Activated naive CD8-positive, alpha-beta T cell treated with anti-CD3 and anti-CD28 coated beads, Interleukin-2, amount 10 ng/mL, durations not matched to agents 7 days and 5 days (primary cell): ENCODE results near the gene SEMA3F. TPM values are rescaled to one million over a fixed set of nuclear protein-coding genes. Genes with fewer than 3 reads are reported as not detected.
"Not testable (repeated sequence)": the region's sequence is repeated elsewhere in the genome, so short reads cannot be mapped to it uniquely, and the experiment has no call there.

Experiments
- ATAC-seq: fragments of 150-1000 bp; cut with Tn5 transposase; one replicate; pipeline ENCODE4 v1.10.0; 2021; ENCODE audit warnings: low read depth, moderate library complexity
- POLR2A ChIA-PET: fragments of 350-600 bp; sonication (Branson Sonifier 250); formaldehyde crosslinking; loops from one replicate; lab custom pipeline; 2021; ENCODE audit warnings: antibody characterized with exemption; lab: Charles Lee
- DNase-seq: peaks from one replicate; pipeline ENCODE4 v3.0.0; 2021
- H3K27ac Mint-ChIP-seq: one replicate; pipeline ENCODE4 v1.8.0; 2022; ENCODE audit warnings: mild to moderate bottlenecking, mixed read lengths
- H3K27me3 Mint-ChIP-seq: one replicate; pipeline ENCODE4 v1.8.0; 2022; ENCODE audit warnings: mild to moderate bottlenecking, moderate library complexity, mixed read lengths
- H3K36me3 Mint-ChIP-seq: one replicate; pipeline ENCODE4 v1.8.0; 2021; ENCODE audit warnings: mild to moderate bottlenecking, mixed read lengths
- H3K4me1 Mint-ChIP-seq: one replicate; pipeline ENCODE4 v1.8.0; 2021; ENCODE audit warnings: mixed read lengths
- H3K4me3 Mint-ChIP-seq: one replicate; pipeline ENCODE4 v1.8.0; 2022; ENCODE audit warnings: mild to moderate bottlenecking, moderate library complexity, mixed read lengths
- H3K9me3 Mint-ChIP-seq: one replicate; pipeline ENCODE4 v1.8.0; 2021; ENCODE audit warnings: mixed read lengths
- total RNA-seq, 2 experiments: library from RNA; stranded (reverse); gene quantifications; one replicate each; pipeline ENCODE4 v1.2.3, GENCODE V29; 2021

Gene SEMA3F
- total RNA-seq, 2 experiments from 2014 or later = 0.09 TPM; not detected in 1

GRCh38 chr3:50226888-50227389 lies 71.8 kb downstream of the SEMA3F start:
- H3K4me1 Mint-ChIP-seq = peaks cover 17% of the 10 kb centered on the region
- H3K4me3 Mint-ChIP-seq = peak overlapping the region; percentile 97
- no peaks in the 10 kb centered on the region for H3K36me3 Mint-ChIP-seq
- DNase-seq (no peak), ATAC-seq (peak; percentile 15)
- H3K9me3 Mint-ChIP-seq = no peaks in the 10 kb centered on the region
- POLR2A ChIA-PET = interaction anchor here (0.5 to 5.9 kb wide), 15 partner anchors 9 to 348 kb away, joined by 3 to 47 read pairs (median 7); partner anchors contain the start of genes GNAI2, HEMK1, HYAL3 and IFRD2
- H3K27ac Mint-ChIP-seq = peak overlapping the region; percentile 93
- H3K27me3 Mint-ChIP-seq = peaks cover 11% of the 10 kb centered on the region

GRCh38 chr3:50227390-50228183 lies 72.5 kb downstream of the SEMA3F start:
- H3K27ac Mint-ChIP-seq = peak overlapping the region; percentile 94
- peaks cover 11% of the 10 kb centered on the region for H3K27me3 Mint-ChIP-seq
- DNase-seq = peak; percentile 97
- H3K9me3 Mint-ChIP-seq = no peaks in the 10 kb centered on the region
- no peaks in the 10 kb centered on the region for H3K36me3 Mint-ChIP-seq
- H3K4me3 Mint-ChIP-seq = peak overlapping the region; percentile 97
- POLR2A ChIA-PET = interaction anchor here (0.5 to 5.9 kb wide), 14 partner anchors 9 to 342 kb away, joined by 3 to 47 read pairs (median 8); partner anchors contain the start of genes GNAI2, HEMK1, HYAL3 and IFRD2
- ATAC-seq = peak; percentile 90
- H3K4me1 Mint-ChIP-seq = peaks cover 17% of the 10 kb centered on the region

DNA sequence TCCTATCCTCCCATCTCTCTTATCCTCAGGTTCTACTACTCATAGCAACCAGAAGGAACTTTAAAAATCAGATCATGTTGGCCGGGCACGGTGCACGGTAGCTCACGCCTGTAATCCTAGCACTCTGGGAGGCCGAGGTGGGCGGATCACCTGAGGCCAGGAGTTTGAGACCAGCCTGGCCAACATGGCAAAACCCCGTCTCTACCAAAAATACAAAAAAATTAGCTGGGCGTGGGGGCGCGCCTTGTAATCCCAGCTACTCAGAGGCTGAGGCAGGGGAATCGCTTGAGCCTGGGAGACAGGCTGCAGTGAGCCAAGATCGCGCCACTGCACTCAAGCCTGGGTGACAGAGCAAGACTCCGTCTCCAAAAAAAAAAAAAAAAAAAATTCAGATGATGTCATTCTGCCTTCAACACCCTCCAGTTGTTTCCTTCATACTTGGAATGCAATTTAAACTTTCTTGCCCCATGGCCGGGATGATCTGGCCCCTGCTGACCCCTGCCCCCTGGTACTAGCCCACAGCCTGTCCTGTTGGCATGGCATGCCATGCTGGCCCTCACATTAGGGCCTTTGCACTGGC lies 73.2 kb downstream of the SEMA3F start:
- not testable (repeated sequence) for DNase-seq, H3K36me3 Mint-ChIP-seq, H3K9me3 Mint-ChIP-seq, ATAC-seq
- POLR2A ChIA-PET = interaction anchor here (1.0 to 5.9 kb wide), 12 partner anchors 8 to 109 kb away, joined by 3 to 47 read pairs (median 8); partner anchors contain the start of genes GNAI2, HYAL3, IFRD2 and NAA80
- H3K27me3 Mint-ChIP-seq = peaks cover 10% of the 10 kb centered on the region
- peak overlapping the region; percentile 97 for H3K4me3 Mint-ChIP-seq
- peaks cover 17% of the 10 kb centered on the region for H3K4me1 Mint-ChIP-seq
- H3K27ac Mint-ChIP-seq = peak overlapping the region; percentile 94

DNA sequence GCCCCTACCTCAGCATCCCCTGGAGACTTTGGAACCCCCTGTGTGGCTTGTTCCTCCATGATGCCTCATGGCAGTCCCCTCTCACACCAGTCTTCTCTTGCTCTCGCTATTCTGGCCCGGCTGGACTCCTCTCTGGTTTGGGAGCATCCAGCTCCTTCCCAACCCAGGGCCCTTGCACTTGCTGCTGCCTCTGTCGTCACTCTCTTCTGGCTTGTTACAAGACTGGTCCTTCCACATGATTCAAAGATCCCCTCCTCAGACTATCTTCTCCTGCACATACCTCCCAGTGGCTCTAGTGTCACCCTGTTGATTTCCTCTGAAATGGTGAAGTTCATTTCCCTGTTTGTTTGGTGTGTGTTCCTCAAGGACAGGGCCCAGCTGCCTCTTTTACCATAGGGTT lies 74.4 kb downstream of the SEMA3F start:
- DNase-seq (no peak), ATAC-seq (no peak)
- peaks cover 21% of the 10 kb centered on the region for H3K4me1 Mint-ChIP-seq
- H3K27me3 Mint-ChIP-seq = peaks cover 5% of the 10 kb centered on the region
- no peaks in the 10 kb centered on the region for H3K36me3 Mint-ChIP-seq
- POLR2A ChIA-PET = interaction anchor here (1.4 to 5.9 kb wide), 3 partner anchors 13 to 63 kb away, joined by 3 to 47 read pairs (median 8); partner anchors contain the start of gene IFRD2
- no peaks in the 10 kb centered on the region for H3K9me3 Mint-ChIP-seq
- peak overlapping the region; percentile 56 for H3K27ac Mint-ChIP-seq
- no peak overlapping the region for H3K4me3 Mint-ChIP-seq

GRCh38 chr3:50230104-50230793 lies 75.1 kb downstream of the SEMA3F start:
- Mint-ChIP-seq H3K9me3 (no peaks in the 10 kb centered on the region), H3K36me3 (no peaks in the 10 kb centered on the region), H3K27me3 (no peaks in the 10 kb centered on the region), H3K4me1 (peaks cover 23% of the 10 kb centered on the region), H3K27ac (peak overlapping the region; percentile 20), H3K4me3 (no peak overlapping the region)
- DNase-seq = no peak
- POLR2A ChIA-PET = interaction anchor here (0.6 to 5.9 kb wide), 3 partner anchors 12 to 103 kb away, joined by 3 to 47 read pairs (median 3); no protein-coding TSS in a partner anchor
- no peak for ATAC-seq

- POLR2A ChIA-PET = interaction anchor here (1.0 to 5.9 kb wide), 2 partner anchors 11 to 15 kb away, joined by 3 to 47 read pairs; no protein-coding TSS in a partner anchor
- peak overlapping the region; percentile 20 for H3K27ac Mint-ChIP-seq
- no peaks in the 10 kb centered on the region for H3K36me3 Mint-ChIP-seq
- peaks cover 26% of the 10 kb centered on the region for H3K4me1 Mint-ChIP-seq
- ATAC-seq = no peak
- no peaks in the 10 kb centered on the region for H3K9me3 Mint-ChIP-seq
- no peak for DNase-seq
- no peaks in the 10 kb centered on the region for H3K27me3 Mint-ChIP-seq
- no peak overlapping the region for H3K4me3 Mint-ChIP-seq
Observed at GRCh38 chr3:50230794-50231125, 75.6 kb downstream of the SEMA3F start.

DNA sequence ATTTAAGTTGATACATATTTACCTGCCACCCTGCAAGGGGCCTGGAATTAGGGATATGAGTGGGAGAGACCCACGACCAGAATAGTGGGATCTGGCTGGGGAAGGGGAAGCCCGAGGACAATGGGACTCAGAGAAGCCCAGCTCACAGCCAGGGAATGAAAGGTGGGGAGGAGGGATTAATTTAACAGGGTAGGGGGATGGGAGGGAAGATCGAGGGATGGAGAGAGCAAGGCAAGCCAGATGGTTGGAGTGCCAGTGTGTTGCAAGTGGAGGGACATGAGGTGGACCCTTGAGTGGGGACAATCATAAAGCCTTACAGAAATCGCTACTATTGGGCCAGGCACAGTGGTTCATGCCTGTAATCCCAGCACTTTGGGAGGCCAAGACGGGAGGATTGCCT lies 76.5 kb downstream of the SEMA3F start:
- Mint-ChIP-seq H3K27ac (no peak overlapping the region), H3K9me3 (no peaks in the 10 kb centered on the region), H3K36me3 (peaks cover 2% of the 10 kb centered on the region), H3K27me3 (no peaks in the 10 kb centered on the region), H3K4me1 (peaks cover 24% of the 10 kb centered on the region), H3K4me3 (no peak overlapping the region)
- POLR2A ChIA-PET = interaction anchor here (5.9 kb wide), 1 partner anchor 11 kb away, joined by 47 read pairs; no protein-coding TSS in a partner anchor
- DNase-seq (no peak), ATAC-seq (no peak)

DNA sequence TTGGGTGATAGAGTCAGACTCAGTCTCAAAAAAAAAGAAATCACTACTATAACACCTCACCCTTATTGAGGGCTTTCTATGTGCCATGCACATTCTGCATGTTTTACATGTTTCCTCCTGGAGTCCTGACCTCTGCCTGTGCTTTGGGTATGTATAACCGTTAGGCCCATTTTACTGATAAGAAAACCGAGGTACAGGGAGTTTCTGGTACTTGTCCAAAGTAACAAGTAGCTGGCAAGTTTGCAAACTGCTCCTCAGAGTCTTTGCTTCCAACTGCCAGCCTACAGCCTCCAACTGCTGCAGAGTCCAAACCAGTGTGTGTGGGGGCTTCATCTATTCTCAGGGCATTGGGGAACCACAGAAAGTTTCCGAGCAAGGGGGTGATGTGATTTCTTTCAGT lies 77.2 kb downstream of the SEMA3F start:
- POLR2A ChIA-PET = interaction anchor here (0.8 to 1.4 kb wide), 2 partner anchors 9 to 12 kb away, joined by 4 read pairs; no protein-coding TSS in a partner anchor
- H3K4me3 Mint-ChIP-seq = no peak overlapping the region
- no peak for DNase-seq
- H3K36me3 Mint-ChIP-seq = peaks cover 8% of the 10 kb centered on the region
- no peaks in the 10 kb centered on the region for H3K9me3 Mint-ChIP-seq
- no peak for ATAC-seq
- peak overlapping the region; percentile 18 for H3K27ac Mint-ChIP-seq
- H3K27me3 Mint-ChIP-seq = no peaks in the 10 kb centered on the region
- H3K4me1 Mint-ChIP-seq = peaks cover 20% of the 10 kb centered on the region

DNA sequence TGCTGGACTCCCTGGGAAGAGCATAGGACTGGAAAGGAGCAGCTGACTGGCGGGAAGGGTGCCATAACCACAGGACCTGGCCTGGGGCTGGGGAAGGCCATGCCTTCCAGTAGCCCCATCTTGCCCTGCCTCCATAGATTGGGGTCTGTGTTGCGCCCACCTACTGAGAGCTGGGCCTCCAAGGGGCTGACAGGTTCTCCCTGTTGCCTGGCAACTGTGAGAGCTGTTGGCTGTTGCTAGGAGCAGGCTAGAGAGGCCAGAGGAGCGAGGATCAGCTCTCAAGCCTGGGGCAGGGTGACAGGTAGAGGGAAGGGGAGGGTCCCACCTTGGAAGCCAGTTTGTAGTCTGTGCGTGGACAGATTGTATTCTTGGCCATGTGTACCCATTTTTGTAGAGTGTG lies 78.1 kb downstream of the SEMA3F start:
- POLR2A ChIA-PET = interaction anchor here (0.7 to 1.4 kb wide), 4 partner anchors 11 to 84 kb away, joined by 3 to 4 read pairs (median 4); no protein-coding TSS in a partner anchor

DNA sequence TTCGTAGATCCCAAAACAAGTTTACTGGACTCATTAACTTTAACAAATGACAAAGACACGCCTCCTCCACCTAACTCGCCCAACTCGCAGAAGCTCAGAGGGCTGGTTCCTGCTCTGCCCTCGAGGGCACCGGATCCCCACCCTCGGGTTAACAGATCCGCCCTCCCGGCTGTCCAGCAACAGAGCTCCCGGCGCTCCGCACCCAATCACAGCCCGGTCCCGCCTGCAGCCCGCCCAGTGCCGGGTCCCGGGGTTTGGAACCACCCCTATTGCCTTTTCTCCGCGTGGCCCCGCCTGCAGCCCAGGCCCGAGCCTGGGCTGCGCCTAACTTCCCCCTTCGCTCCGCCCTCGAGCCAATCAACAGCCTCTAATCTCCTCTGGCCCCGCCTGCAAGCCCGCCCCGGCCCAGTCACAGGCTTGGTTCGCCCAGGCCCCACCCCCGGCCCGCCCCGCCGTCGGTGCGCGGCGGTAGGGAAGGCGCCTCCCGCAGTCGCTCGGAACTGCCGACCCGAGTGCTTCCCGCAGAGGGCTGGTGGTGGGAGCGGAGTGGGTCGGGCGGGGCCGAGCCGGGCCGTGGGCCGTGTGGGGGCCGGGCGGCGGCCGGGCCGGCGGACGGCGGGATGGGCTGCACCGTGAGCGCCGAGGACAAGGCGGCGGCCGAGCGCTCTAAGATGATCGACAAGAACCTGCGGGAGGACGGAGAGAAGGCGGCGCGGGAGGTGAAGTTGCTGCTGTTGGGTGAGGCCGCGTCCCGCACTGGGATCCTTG lies 80.8 kb downstream of the SEMA3F start, which contains the start of gene GNAI2:
GNAI2 (plus strand) TSS at position 489 of the 768 bp plus-strand sequence; CDS start at position 621, 132 bp downstream.
- H3K4me1 Mint-ChIP-seq = peaks cover 22% of the 10 kb centered on the region
- H3K27me3 Mint-ChIP-seq = no peaks in the 10 kb centered on the region
- H3K4me3 Mint-ChIP-seq = peak within 1 kb of the TSS; percentile 100
- ATAC-seq (peak; percentile 90), DNase-seq (peak; percentile 98)
- H3K9me3 Mint-ChIP-seq = no peaks in the 10 kb centered on the region
- POLR2A ChIA-PET = interaction anchor here (0.6 to 3.4 kb wide), 14 partner anchors 8 to 1982 kb away, joined by 3 to 48 read pairs (median 5); partner anchors contain the start of genes C3orf18, DCAF1, HYAL3 and NAA80
- H3K27ac Mint-ChIP-seq = peak within 1 kb of the TSS; percentile 99
- H3K36me3 Mint-ChIP-seq = peaks cover 16% of the 10 kb centered on the region

More for the DNA sequence above, 78.1 kb downstream of the SEMA3F start:
- Mint-ChIP-seq H3K4me3 (no peak overlapping the region), H3K36me3 (peaks cover 12% of the 10 kb centered on the region), H3K27me3 (no peaks in the 10 kb centered on the region), H3K4me1 (peaks cover 18% of the 10 kb centered on the region), H3K9me3 (no peaks in the 10 kb centered on the region), H3K27ac (no peak overlapping the region)
- ATAC-seq (no peak), DNase-seq (no peak)

DNA sequence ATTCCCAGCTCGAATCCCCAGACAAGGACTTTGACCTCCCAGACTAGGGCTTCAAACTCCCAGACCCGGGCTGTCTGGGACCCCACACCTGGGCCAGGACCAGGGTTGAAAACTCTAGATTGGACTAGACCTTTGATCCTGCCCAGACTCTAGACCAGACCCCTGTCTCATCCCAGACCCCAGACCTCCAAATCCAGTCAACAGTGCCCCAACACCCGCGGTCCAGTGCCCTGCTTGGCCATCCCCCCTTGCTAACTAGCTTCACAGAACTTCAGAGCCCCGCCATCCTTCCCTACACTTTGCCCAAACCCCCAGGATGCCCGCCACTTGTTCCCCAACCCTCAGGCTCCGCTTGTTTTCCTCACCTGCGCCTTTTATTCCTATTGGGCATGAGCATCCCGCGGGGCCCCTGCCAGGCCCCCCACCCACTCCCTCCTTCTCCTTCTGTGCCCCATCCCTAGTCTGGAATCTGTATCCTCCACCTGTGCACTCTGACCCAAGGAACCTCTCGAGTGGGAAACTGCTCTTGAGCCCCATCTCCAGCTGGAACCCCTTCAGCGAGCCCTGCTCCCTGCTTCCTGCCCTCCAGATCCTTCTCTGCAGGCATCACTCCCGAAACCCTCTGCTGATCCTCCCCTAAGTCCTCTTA lies 81.5 kb downstream of the SEMA3F start:
- Mint-ChIP-seq H3K27me3 (no peaks in the 10 kb centered on the region), H3K4me1 (peaks cover 27% of the 10 kb centered on the region), H3K9me3 (no peaks in the 10 kb centered on the region), H3K36me3 (peaks cover 16% of the 10 kb centered on the region), H3K27ac (peak overlapping the region; percentile 99), H3K4me3 (peak overlapping the region; percentile 100)
- POLR2A ChIA-PET = interaction anchor here (0.6 to 3.4 kb wide), 10 partner anchors 9 to 1264 kb away, joined by 3 to 48 read pairs (median 6); partner anchors contain the start of genes CISH, DCAF1 and RASSF1
- DNase-seq = no peak
- ATAC-seq = no peak
